B cell (primary cell): ENCODE measurements around the gene BBS7. TPM values are rescaled to one million over a fixed set of nuclear protein-coding genes. Genes with fewer than 3 reads are reported as not detected.

Experiments used
- ATAC-seq: fragments of 200-7000 bp; cut with Tn5 transposase; one replicate; pipeline ENCODE4 v1.10.0; 2021; ENCODE audit warnings: low read depth, mild to moderate bottlenecking, moderate number of reproducible peaks, moderate library complexity
- CTCF ChIA-PET: fragments of 350-600 bp; sonication (Branson Sonifier 250); formaldehyde crosslinking; loops from one replicate; lab custom pipeline; 2021; ENCODE audit warnings: antibody characterized with exemption, inconsistent platforms; lab: Charles Lee
- POLR2A ChIA-PET: fragments of 350-600 bp; sonication (Branson Sonifier 250); formaldehyde crosslinking; loops from one replicate; lab custom pipeline; 2021; ENCODE audit warnings: antibody characterized with exemption; lab: Charles Lee
- DNase-seq: peaks from one replicate; pipeline ENCODE4 v3.0.0; 2013
- H2AFZ ChIP-seq: 2 replicates; pipeline ENCODE4 v1.6.1; 2012; ENCODE audit warnings: mild to moderate bottlenecking, low read depth, low read length; ENCODE audit not compliant: insufficient read depth, poor library complexity, severe bottlenecking
- H3K27ac ChIP-seq, 2 donors: 1 replicate in 1 of 2; 2 replicates in 1 of 2; pipeline ENCODE4 v1.5.1; 2012 to 2013; ENCODE audit warnings: low read length in 2 of 2, mild to moderate bottlenecking in 2 of 2, moderate library complexity in 1 of 2
- H3K27me3 ChIP-seq, 4 experiments: fragments of 200-600 bp in 1 of 4; sonication (generic) in 1 of 4; replicated peaks in 1 of 4; 1 replicate in 2 of 4; 2 replicates in 2 of 4; pipeline versions ENCODE4 v1.6.1 to v1.7.0; 2013 to 2016; ENCODE audit warnings: low read length in 3 of 4, mild to moderate bottlenecking in 2 of 4, mixed read lengths in 1 of 4, moderate library complexity in 1 of 4; ENCODE audit not compliant: insufficient read depth in 4 of 4, control insufficient read depth in 3 of 4; ENCODE audit errors: control extremely low read depth in 1 of 4
- H3K36me3 ChIP-seq, 2 experiments: replicated peaks in 1 of 2; 1 replicate in 1 of 2; 2 replicates in 1 of 2; pipeline versions ENCODE4 v1.6.1 to v1.7.1; 2013; ENCODE audit warnings: low read length in 1 of 2; ENCODE audit not compliant: insufficient read depth in 2 of 2, control insufficient read depth in 1 of 2; ENCODE audit errors: control extremely low read depth in 1 of 2, extremely low read depth in 1 of 2
- H3K4me1 ChIP-seq, 2 donors: fragments of 200-600 bp in 1 of 2; sonication (generic) in 1 of 2; 1 replicate in 1 of 2; 2 replicates in 1 of 2; pipeline versions ENCODE4 v1.5.1 to v1.6.1; 2013 to 2017; ENCODE audit warnings: low read length in 2 of 2; ENCODE audit not compliant: control insufficient read depth in 2 of 2, insufficient read depth in 2 of 2
- H3K4me2 ChIP-seq: replicated peaks from 2 replicates; pipeline ENCODE3; 2012; ENCODE audit warnings: mild to moderate bottlenecking, low read depth, low read length; ENCODE audit not compliant: poor library complexity, severe bottlenecking
- H3K4me3 ChIP-seq, 5 experiments: fragments of 200-600 bp in 1 of 5; sonication (generic) in 1 of 5; 1 replicate in 3 of 5; 2 replicates in 2 of 5; pipeline versions ENCODE4 v1.5.1 to v1.7.0; 2011 to 2016; ENCODE audit warnings: low read length in 4 of 5, mild to moderate bottlenecking in 4 of 5, low read depth in 2 of 5, control low read depth in 1 of 5, moderate library complexity in 1 of 5; ENCODE audit not compliant: insufficient read depth in 1 of 5; ENCODE audit errors: control extremely low read depth in 1 of 5, extremely low read depth in 1 of 5
- H3K79me2 ChIP-seq: fragments of 200-600 bp; sonication (generic); one replicate; pipeline ENCODE4 v1.6.0; 2016; ENCODE audit warnings: low read length; ENCODE audit not compliant: control insufficient read depth, insufficient read depth
- H3K9ac ChIP-seq: fragments of 200-600 bp; sonication (generic); 2 replicates; pipeline ENCODE4 v1.6.1; 2017; ENCODE audit warnings: mild to moderate bottlenecking, low read length, moderate library complexity
- H3K9me3 ChIP-seq, 3 donors: one replicate each; pipeline versions ENCODE4 v1.6.1 to v1.7.1; 2013; ENCODE audit warnings: low read length in 2 of 3; ENCODE audit not compliant: control insufficient read depth in 2 of 3, insufficient read depth in 1 of 3; ENCODE audit errors: control extremely low read depth in 1 of 3
- H4K20me1 ChIP-seq: 2 replicates; pipeline ENCODE4 v1.6.0; 2012; ENCODE audit warnings: mild to moderate bottlenecking, low read length; ENCODE audit not compliant: insufficient read depth, control insufficient read depth, poor library complexity, severe bottlenecking
- H3K27ac Mint-ChIP-seq: one replicate; pipeline ENCODE4 v1.8.0; 2021; ENCODE audit warnings: mixed read lengths
- H3K27me3 Mint-ChIP-seq: one replicate; pipeline ENCODE4 v1.8.0; 2021; ENCODE audit warnings: mixed read lengths
- H3K4me1 Mint-ChIP-seq: one replicate; pipeline ENCODE4 v1.8.0; 2021; ENCODE audit warnings: mixed read lengths
- H3K4me3 Mint-ChIP-seq: one replicate; pipeline ENCODE4 v1.8.0; 2021; ENCODE audit warnings: mixed read lengths
- H3K9me3 Mint-ChIP-seq: one replicate; pipeline ENCODE4 v1.8.0; 2022; ENCODE audit warnings: mixed read lengths; ENCODE audit not compliant: insufficient read depth
- EZH2 ChIP-seq: IDR thresholded peaks from 2 replicates; pipeline ENCODE4 v1.6.1; 2012; ENCODE audit warnings: borderline replicate concordance, low read depth, mild to moderate bottlenecking, moderate library complexity, low read length; ENCODE audit not compliant: insufficient read depth, poor library complexity, severe bottlenecking
- WGBS: methylation state at CpG from one replicate; pipeline ENCODE4 v1.1.5; 2013; ENCODE audit warnings: missing lambda C conversion rate; ENCODE audit not compliant: insufficient coverage; 5-methylcytosine and 5-hydroxymethylcytosine counted together
- intact Hi-C: fragments of 100-400 bp; cut with micrococcal nuclease; formaldehyde crosslinking; loops from one replicate; pipeline ENCODE4 v1.10.0; 2022
- polyA plus RNA-seq: library from polyadenylated mRNA; depleted of rRNA; stranded (reverse); fragments of >200 nt; gene quantifications from 2 replicates; pipeline ENCODE4 v1.2.3, GENCODE V29; 2012
- total RNA-seq, 2 donors: library from RNA; stranded (reverse); fragments of 120-200 nt in 1 of 2; gene quantifications; 1 replicate in 1 of 2; 2 replicates in 1 of 2; pipeline versions ENCODE4 v1.2.3 to v1.2.4, GENCODE V29; 2013 to 2022
- TF ChIP-seq, protein P1 (sequence below): fragments of 200-600 bp; IDR thresholded peaks from one replicate; pipeline ENCODE4 v1.8.0; 2022; ENCODE audit warnings: antibody characterized with exemption, mild to moderate bottlenecking

Gene BBS7
- total and polyA plus RNA-seq, 2 donors (not counting 1 experiment from before 2014, with no cell fraction given), result 4.3 to 9.1 TPM

DNA sequence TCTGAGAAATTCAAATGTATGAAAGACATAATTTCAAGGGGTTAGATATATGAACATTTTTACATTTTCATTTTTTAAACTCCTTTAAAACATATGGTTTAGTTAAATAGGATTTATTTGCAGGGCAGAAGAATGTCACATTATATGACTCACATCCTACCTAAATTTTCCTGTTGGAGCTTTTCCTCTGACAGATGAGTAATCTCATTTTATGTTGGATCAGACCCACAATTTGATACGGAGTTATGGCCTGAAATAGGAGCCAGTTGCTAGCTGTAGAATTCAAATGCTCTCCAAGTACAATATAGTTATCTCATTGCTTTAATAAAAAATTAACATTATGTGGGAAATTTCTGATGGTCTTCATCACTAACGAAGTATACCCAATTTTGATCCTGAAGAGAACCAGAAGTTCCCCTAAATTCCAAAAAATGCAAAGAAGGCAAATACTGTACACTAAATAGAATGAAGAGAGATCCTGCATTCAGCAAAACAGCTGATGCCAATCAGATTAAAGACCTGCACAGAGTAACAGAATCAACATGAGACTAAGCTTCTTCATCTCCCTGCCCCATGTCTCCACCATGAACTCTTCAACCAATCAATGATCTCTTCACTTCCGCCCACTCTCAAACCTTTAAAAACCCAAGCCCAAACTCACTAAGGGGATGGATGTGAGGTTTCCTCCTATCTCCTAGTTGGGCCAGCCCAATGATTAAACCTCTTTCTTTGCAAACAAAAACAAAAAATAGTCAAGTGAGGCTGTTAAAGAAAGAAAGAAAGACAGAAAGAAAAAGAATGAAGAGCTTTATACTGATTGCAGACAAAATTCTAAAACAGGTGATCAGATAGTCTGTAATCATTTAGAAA, 80.1 kb downstream of the BBS7 start:
- H3K4me3 Mint-ChIP-seq, result no peak overlapping the region

GRCh38 chr4:121789455-121789854, 80.8 kb downstream of the BBS7 start:
- H3K27me3 Mint-ChIP-seq, result peaks cover 35% of the 10 kb centered on the region

More for the DNA sequence above, 80.1 kb downstream of the BBS7 start:
- H3K9me3 ChIP-seq, result no peaks in the 10 kb centered on the region
- H3K27ac ChIP-seq, result no peak overlapping the region
- no peak overlapping the region for H3K27ac Mint-ChIP-seq
- H3K9me3 Mint-ChIP-seq, result no peaks in the 10 kb centered on the region
- H3K27me3 ChIP-seq, result peaks cover 0 to 14% (median 9%) of the 10 kb centered on the region in 4 experiments
- no peak overlapping the region for H2AFZ ChIP-seq
- H3K4me2 ChIP-seq, result no peak overlapping the region
- CTCF ChIA-PET, result no interaction called here
- peaks cover 34% of the 10 kb centered on the region for H3K27me3 Mint-ChIP-seq
- no peak overlapping the region for H3K9ac ChIP-seq
- H4K20me1 ChIP-seq, result no peaks in the 10 kb centered on the region
- no CpG with 5 or more reads among the region's 3 CpGs for WGBS
- ATAC-seq, result no peak
- POLR2A ChIA-PET, result no interaction called here
- no peak for DNase-seq
- intact Hi-C loops, result no loop called here
- H3K4me1 Mint-ChIP-seq, result no peaks in the 10 kb centered on the region
- no peaks in the 10 kb centered on the region for H3K4me1 ChIP-seq
- TF ChIP-seq, protein P1, sequence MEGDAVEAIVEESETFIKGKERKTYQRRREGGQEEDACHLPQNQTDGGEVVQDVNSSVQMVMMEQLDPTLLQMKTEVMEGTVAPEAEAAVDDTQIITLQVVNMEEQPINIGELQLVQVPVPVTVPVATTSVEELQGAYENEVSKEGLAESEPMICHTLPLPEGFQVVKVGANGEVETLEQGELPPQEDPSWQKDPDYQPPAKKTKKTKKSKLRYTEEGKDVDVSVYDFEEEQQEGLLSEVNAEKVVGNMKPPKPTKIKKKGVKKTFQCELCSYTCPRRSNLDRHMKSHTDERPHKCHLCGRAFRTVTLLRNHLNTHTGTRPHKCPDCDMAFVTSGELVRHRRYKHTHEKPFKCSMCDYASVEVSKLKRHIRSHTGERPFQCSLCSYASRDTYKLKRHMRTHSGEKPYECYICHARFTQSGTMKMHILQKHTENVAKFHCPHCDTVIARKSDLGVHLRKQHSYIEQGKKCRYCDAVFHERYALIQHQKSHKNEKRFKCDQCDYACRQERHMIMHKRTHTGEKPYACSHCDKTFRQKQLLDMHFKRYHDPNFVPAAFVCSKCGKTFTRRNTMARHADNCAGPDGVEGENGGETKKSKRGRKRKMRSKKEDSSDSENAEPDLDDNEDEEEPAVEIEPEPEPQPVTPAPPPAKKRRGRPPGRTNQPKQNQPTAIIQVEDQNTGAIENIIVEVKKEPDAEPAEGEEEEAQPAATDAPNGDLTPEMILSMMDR, result no peak
- no peak for TF ChIP-seq EZH2
- H3K79me2 ChIP-seq, result no peaks in the 10 kb centered on the region
- no peaks in the 10 kb centered on the region for H3K36me3 ChIP-seq
- no peak overlapping the region for H3K4me3 ChIP-seq

More at GRCh38 chr4:121789455-121789854, 80.8 kb downstream of the BBS7 start:
- no CpG with 5 or more reads among the region's 1 CpG for WGBS
- no peaks in the 10 kb centered on the region for H3K4me1 Mint-ChIP-seq
- H3K4me3 Mint-ChIP-seq, result no peak overlapping the region
- DNase-seq (no peak), ATAC-seq (no peak)
- Histone ChIP-seq H3K4me2 (no peak overlapping the region), H3K36me3 (no peaks in the 10 kb centered on the region), H3K79me2 (no peaks in the 10 kb centered on the region), H3K9me3 (peaks cover 0 to under 1% (median 0%) of the 10 kb centered on the region in 3 donors), H3K9ac (no peak overlapping the region), H4K20me1 (no peaks in the 10 kb centered on the region), H3K4me3 (no peak overlapping the region), H3K4me1 (no peaks in the 10 kb centered on the region), H2AFZ (no peak overlapping the region), H3K27me3 (peaks cover 0 to 17% (median 12%) of the 10 kb centered on the region in 4 experiments), H3K27ac (no peak overlapping the region)
- no peaks in the 10 kb centered on the region for H3K9me3 Mint-ChIP-seq
- POLR2A ChIA-PET, result no interaction called here
- CTCF ChIA-PET, result no interaction called here
- no peak for TF ChIP-seq EZH2
- TF ChIP-seq, protein P1, result no peak
- H3K27ac Mint-ChIP-seq, result no peak overlapping the region
- intact Hi-C loops, result no loop called here
